HepG2 (cell line): ENCODE measurements around the gene LCK. TPM values are rescaled to one million over a fixed set of nuclear protein-coding genes. Genes with fewer than 3 reads are reported as not detected.

Experiments used
- BCL3 ChIP-seq: sonication (generic); formaldehyde crosslinking; IDR thresholded peaks from 2 replicates; pipeline ENCODE4 v1.5.1; 2020; ENCODE audit warnings: mild to moderate bottlenecking, missing genetic modification reagents, moderate library complexity
- CTCF ChIP-seq: sonication (generic); formaldehyde crosslinking; IDR thresholded peaks from 2 replicates; pipeline ENCODE4 v1.5.0; 2020; ENCODE audit warnings: mild to moderate bottlenecking, missing genetic modification reagents, moderate library complexity
- EED ChIP-seq: sonication (generic); formaldehyde crosslinking; IDR thresholded peaks from 2 replicates; pipeline ENCODE4 v1.5.0; 2020; ENCODE audit warnings: mild to moderate bottlenecking, missing genetic modification reagents
- EHMT2 ChIP-seq: fragments of 200-600 bp; sonication (generic); IDR thresholded peaks from 2 replicates; pipeline ENCODE4 v1.7.0; 2017; ENCODE audit warnings: antibody characterized with exemption, low read depth, low read length, borderline replicate concordance
- ERF ChIP-seq: IDR thresholded peaks from 2 replicates; pipeline ENCODE4 v1.6.1; 2018; ENCODE audit warnings: missing biosample characterization, missing genetic modification reagents
- HDAC1 ChIP-seq: sonication (generic); formaldehyde crosslinking; IDR thresholded peaks from 2 replicates; pipeline ENCODE4 v1.5.1; 2020; ENCODE audit warnings: mild to moderate bottlenecking, missing genetic modification reagents
- HIC2 ChIP-seq: sonication (generic); formaldehyde crosslinking; IDR thresholded peaks from 2 replicates; pipeline ENCODE4 v1.9.0; 2022; ENCODE audit warnings: low read depth, missing genetic modification reagents
- HNF1B ChIP-seq: sonication (generic); formaldehyde crosslinking; IDR thresholded peaks from 2 replicates; pipeline ENCODE4 v1.5.1; 2020; ENCODE audit warnings: mild to moderate bottlenecking, moderate library complexity, missing genetic modification reagents
- JDP2 ChIP-seq: sonication (generic); formaldehyde crosslinking; IDR thresholded peaks from 2 replicates; pipeline ENCODE4 v1.8.1; 2022; ENCODE audit warnings: missing genetic modification reagents, borderline replicate concordance
- KDM2A ChIP-seq: sonication (generic); formaldehyde crosslinking; IDR thresholded peaks from 2 replicates; pipeline ENCODE4 v1.4.0; 2020; ENCODE audit warnings: low read depth, missing genetic modification reagents, borderline replicate concordance
- KDM4B ChIP-seq: sonication (generic); formaldehyde crosslinking; IDR thresholded peaks from 2 replicates; pipeline ENCODE4 v1.4.0; 2020; ENCODE audit warnings: missing genetic modification reagents
- KDM6A ChIP-seq: IDR thresholded peaks from 2 replicates; pipeline ENCODE4 v1.6.1; 2016; ENCODE audit warnings: low read depth
- NFRKB ChIP-seq: fragments of 450-650 bp; IDR thresholded peaks from 2 replicates; pipeline ENCODE4 v1.6.1; 2017
- PITX1 ChIP-seq: sonication (generic); formaldehyde crosslinking; IDR thresholded peaks from 2 replicates; pipeline ENCODE4 v1.5.1; 2020; ENCODE audit warnings: mild to moderate bottlenecking, missing genetic modification reagents
- POGZ ChIP-seq: sonication (generic); formaldehyde crosslinking; IDR thresholded peaks from 2 replicates; pipeline ENCODE4 v1.4.0; 2020; ENCODE audit warnings: mild to moderate bottlenecking, missing genetic modification reagents
- ZNF280D ChIP-seq: sonication (generic); formaldehyde crosslinking; IDR thresholded peaks from 2 replicates; pipeline ENCODE4 v1.5.1; 2020; ENCODE audit warnings: mild to moderate bottlenecking, missing genetic modification reagents
- ZNF331 ChIP-seq: sonication (generic); formaldehyde crosslinking; IDR thresholded peaks from 2 replicates; pipeline ENCODE4 v1.4.0; 2020; ENCODE audit warnings: missing genetic modification reagents
- ZNF441 ChIP-seq: sonication (generic); formaldehyde crosslinking; IDR thresholded peaks from 2 replicates; pipeline ENCODE4 v1.7.0; 2021; ENCODE audit warnings: missing genetic modification reagents, borderline replicate concordance
- ZSCAN29 ChIP-seq: sonication (generic); formaldehyde crosslinking; conservative IDR thresholded peaks from 2 replicates; pipeline ENCODE4 v1.4.0; 2020; ENCODE audit warnings: mild to moderate bottlenecking, missing genetic modification reagents
- polyA plus RNA-seq, 8 experiments: library from polyadenylated mRNA; depleted of rRNA in 3 of 8; stranded (reverse) in 7 of 8; unstranded in 1 of 8; fragments of >200 nt; fragmentation: Illumina TruSeq in 4 of 8; extraction: Trizol in 4 of 8; gene quantifications; 2 replicates each; pipeline versions ENCODE4 v1.2.1 to v1.2.3, GENCODE V29; 2011 to 2016; ENCODE audit warnings: low read depth in 4 of 8, missing spikeins in 1 of 8, mixed read lengths in 1 of 8; ENCODE audit not compliant: insufficient read depth in 1 of 8
- total RNA-seq, 5 experiments: library from RNA; depleted of rRNA; stranded (reverse); fragments of >200 nt; fragmentation: Illumina TruSeq; extraction: Trizol; gene quantifications; 2 replicates each; pipeline ENCODE4 v1.2.3, GENCODE V29; 2016; ENCODE audit warnings: low read depth in 1 of 5

Gene LCK
- total and polyA plus RNA-seq, 2 of the 13 experiments (the other 11 are each of a cell fraction or from before 2014, with no cell fraction given), result 0.93 to 1.8 TPM

GRCh38 chr1:32247983-32248889 lies 2.8 kb upstream of the LCK start (continued):
- TF ChIP-seq NFRKB (no peak), KDM6A (CRISPR knock-in tag) (no peak), PITX1 (CRISPR knock-in tag) (peak; percentile 64; the same call in 1 of the 2 replicates), ZNF280D (CRISPR knock-in tag) (peak; percentile 90), HNF1B (CRISPR knock-in tag) (0 out of 2 replicates have a peak, but pooled peaks have one; percentile 24), ERF (CRISPR knock-in tag) (peak; percentile 49; the same call in 1 of the 2 replicates), EED (CRISPR knock-in tag) (no peak), KDM4B (CRISPR knock-in tag) (peak; percentile 44; the same call in 1 of the 2 replicates), KDM2A (peak; percentile 76; the same call in 1 of the 2 replicates), ZNF331 (CRISPR knock-in tag) (peak; percentile 59; the same call in 1 of the 2 replicates), EHMT2 (no peak), JDP2 (CRISPR knock-in tag) (no peak), HIC2 (peak; percentile 63), CTCF (CRISPR knock-in tag) (peak; percentile 98), ZNF441 (CRISPR knock-in tag) (0 out of 2 replicates have a peak, but pooled peaks have one; percentile 38), ZSCAN29 (CRISPR knock-in tag) (peak; percentile 37; the same call in 1 of the 2 replicates), BCL3 (CRISPR knock-in tag) (no peak), HDAC1 (CRISPR knock-in tag) (peak; percentile 56), POGZ (peak; percentile 70)
